Thyroid gland (tissue), 4 donors: ENCODE measurements around the gene PYHIN1.

Source experiments
- POLR2A ChIP-seq, 2 donors: fragments of 450-650 bp; IDR thresholded peaks; one replicate each; pipeline ENCODE4 v1.6.1; 2017; ENCODE audit warnings: antibody characterized with exemption in 2 of 2, mild to moderate bottlenecking in 2 of 2, moderate library complexity in 1 of 2
- TF ChIP-seq, protein P1 (sequence below), 6 experiments: fragments of 200-600 bp in 3 of 6; fragments of 450-650 bp in 3 of 6; sonication (generic) in 3 of 6; IDR thresholded peaks; one replicate each; pipeline ENCODE4 v1.5.1; 2016 to 2019; ENCODE audit warnings: antibody characterized with exemption in 6 of 6, mild to moderate bottlenecking in 2 of 6, inconsistent platforms in 1 of 6, moderate library complexity in 1 of 6

DNA sequence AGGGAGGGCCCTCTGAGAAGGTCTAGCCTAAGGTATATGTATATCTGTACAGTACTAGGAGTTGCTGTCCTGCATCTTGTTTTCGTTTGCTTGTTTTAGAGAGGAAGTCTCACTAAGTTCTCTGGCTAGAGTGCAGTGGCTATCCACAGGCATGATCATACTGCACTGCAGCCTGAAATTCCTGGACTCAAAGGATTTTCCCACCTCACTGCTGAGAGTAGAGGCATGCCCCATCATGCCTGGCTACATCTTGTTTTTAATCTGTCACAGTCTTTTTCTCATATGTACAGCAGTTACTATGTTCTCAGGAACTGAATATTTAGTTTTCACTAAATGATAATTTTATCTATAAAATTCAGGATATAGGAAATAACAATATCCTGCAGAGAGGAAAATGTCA is 15.3 kb upstream of the PYHIN1 start:
- TF ChIP-seq, protein P1, sequence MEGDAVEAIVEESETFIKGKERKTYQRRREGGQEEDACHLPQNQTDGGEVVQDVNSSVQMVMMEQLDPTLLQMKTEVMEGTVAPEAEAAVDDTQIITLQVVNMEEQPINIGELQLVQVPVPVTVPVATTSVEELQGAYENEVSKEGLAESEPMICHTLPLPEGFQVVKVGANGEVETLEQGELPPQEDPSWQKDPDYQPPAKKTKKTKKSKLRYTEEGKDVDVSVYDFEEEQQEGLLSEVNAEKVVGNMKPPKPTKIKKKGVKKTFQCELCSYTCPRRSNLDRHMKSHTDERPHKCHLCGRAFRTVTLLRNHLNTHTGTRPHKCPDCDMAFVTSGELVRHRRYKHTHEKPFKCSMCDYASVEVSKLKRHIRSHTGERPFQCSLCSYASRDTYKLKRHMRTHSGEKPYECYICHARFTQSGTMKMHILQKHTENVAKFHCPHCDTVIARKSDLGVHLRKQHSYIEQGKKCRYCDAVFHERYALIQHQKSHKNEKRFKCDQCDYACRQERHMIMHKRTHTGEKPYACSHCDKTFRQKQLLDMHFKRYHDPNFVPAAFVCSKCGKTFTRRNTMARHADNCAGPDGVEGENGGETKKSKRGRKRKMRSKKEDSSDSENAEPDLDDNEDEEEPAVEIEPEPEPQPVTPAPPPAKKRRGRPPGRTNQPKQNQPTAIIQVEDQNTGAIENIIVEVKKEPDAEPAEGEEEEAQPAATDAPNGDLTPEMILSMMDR (IDR thresholded peaks at IDR 0.05) = no peak
- no peak for TF ChIP-seq POLR2A (IDR thresholded peaks at IDR 0.05)
